GM21786 (cell line): ENCODE results near the gene AOPEP.
A peak's percentile ranks its signal among the peaks of the same experiment; 100 is the strongest.
"Not testable (repeated sequence)": the region's sequence is repeated elsewhere in the genome, so short reads cannot be mapped to it uniquely, and the experiment has no call there.

Source experiments
- ATAC-seq: cut with Tn5 transposase; IDR thresholded peaks from one replicate; pipeline ENCODE4 v1.9.1; 2021; ENCODE audit not compliant: unreplicated experiment

The AOPEP gene

GRCh38 chr9:94867281-94867841 is 140.9 kb downstream of the AOPEP start:
- ATAC-seq: no peak

- ATAC-seq: no peak
Observed at GRCh38 chr9:94867842-94868312, 141.4 kb downstream of the AOPEP start.

GRCh38 chr9:94868464-94868863 is 142.0 kb downstream of the AOPEP start:
- ATAC-seq: no peak

GRCh38 chr9:94869415-94869843 is 142.9 kb downstream of the AOPEP start:
- ATAC-seq: no peak

- ATAC-seq: no peak
Observed at GRCh38 chr9:94870465-94870792, 143.9 kb downstream of the AOPEP start.

GRCh38 chr9:94870793-94871558 is 144.5 kb downstream of the AOPEP start:
- ATAC-seq: no peak

GRCh38 chr9:94872083-94872833 is 145.8 kb downstream of the AOPEP start:
- no peak for ATAC-seq

- no peak for ATAC-seq
Observed at GRCh38 chr9:94872891-94873511, 146.5 kb downstream of the AOPEP start.

- ATAC-seq: no peak
Observed at GRCh38 chr9:94874316-94874715, 147.8 kb downstream of the AOPEP start.

GRCh38 chr9:94875300-94876020 is 149.0 kb downstream of the AOPEP start:
- ATAC-seq: peak; percentile 87

GRCh38 chr9:94878804-94879203 is 152.3 kb downstream of the AOPEP start:
- ATAC-seq: not testable (repeated sequence)

GRCh38 chr9:94879230-94879629 is 152.7 kb downstream of the AOPEP start:
- no peak for ATAC-seq

GRCh38 chr9:94881023-94881422 is 154.5 kb downstream of the AOPEP start:
- ATAC-seq: no peak

GRCh38 chr9:94881454-94881853 is 155.0 kb downstream of the AOPEP start:
- no peak for ATAC-seq

GRCh38 chr9:94881940-94882339 is 155.4 kb downstream of the AOPEP start:
- ATAC-seq: no peak

- ATAC-seq: no peak
Observed at GRCh38 chr9:94882966-94883641, 156.6 kb downstream of the AOPEP start.

GRCh38 chr9:94885854-94886447 is 159.5 kb downstream of the AOPEP start:
- ATAC-seq: no peak

GRCh38 chr9:94887721-94888120 is 161.2 kb downstream of the AOPEP start:
- no peak for ATAC-seq

- no peak for ATAC-seq
Observed at GRCh38 chr9:94888775-94889174, 162.3 kb downstream of the AOPEP start.

GRCh38 chr9:94889628-94890027 is 163.1 kb downstream of the AOPEP start:
- no peak for ATAC-seq
